C4-2B (cell line): ENCODE data around the gene GMEB2.
"Not testable (repeated sequence)": the region's sequence is repeated elsewhere in the genome, so short reads cannot be mapped to it uniquely, and the experiment has no call there.

Source experiments
- H3K27ac ChIP-seq: fragments of 450-650 bp; 2 replicates; pipeline ENCODE4 v1.5.1; 2017
- CTCF ChIP-seq: fragments of 450-650 bp; conservative IDR thresholded peaks from 2 replicates; pipeline ENCODE4 v1.5.1; 2017; ENCODE audit warnings: mild to moderate bottlenecking
- ZFX ChIP-seq: fragments of 450-650 bp; IDR thresholded peaks from 2 replicates; pipeline ENCODE4 v1.6.1; 2017

Gene GMEB2

GRCh38 chr20:63563225-63563935 lies 63.5 kb downstream of the GMEB2 start:
- H3K27ac ChIP-seq = no peak overlapping the region
- TF ChIP-seq ZFX (no peak), CTCF (no peak)

GRCh38 chr20:63562461-63563224 lies 64.3 kb downstream of the GMEB2 start:
- no peak overlapping the region for H3K27ac ChIP-seq

GRCh38 chr20:63561624-63562396 lies 65.1 kb downstream of the GMEB2 start:
- no peak for TF ChIP-seq CTCF
- no peak overlapping the region for H3K27ac ChIP-seq

More at GRCh38 chr20:63562461-63563224, 64.3 kb downstream of the GMEB2 start:
- TF ChIP-seq ZFX (no peak), CTCF (no peak)

GRCh38 chr20:63560856-63561609 lies 65.9 kb downstream of the GMEB2 start:
- no peak overlapping the region for H3K27ac ChIP-seq
- TF ChIP-seq CTCF (no peak), ZFX (no peak)

GRCh38 chr20:63560333-63560805 lies 66.5 kb downstream of the GMEB2 start:
- H3K27ac ChIP-seq = no peak overlapping the region
- no peak for TF ChIP-seq ZFX
- TF ChIP-seq CTCF = no peak

- not testable (repeated sequence) for H3K27ac ChIP-seq
Observed at GRCh38 chr20:63559485-63560332, 67.2 kb downstream of the GMEB2 start.
